SKM-1 (cell line): ENCODE results near the gene SLC2A9.
A peak's percentile ranks its signal among the peaks of the same experiment; 100 is the strongest.

Source experiments
- DNase-seq: peaks from one replicate; lab custom pipeline; 2025; ENCODE audit not compliant: unreplicated experiment; lab: John Stamatoyannopoulos, UW

Gene SLC2A9

GRCh38 chr4:10020871-10021652, at the start of gene SLC2A9:
SLC2A9 (minus strand) TSS chr4:10021497; CDS start chr4:10021429, 68 bp downstream.
- peak; percentile 69 for DNase-seq

- no peak for DNase-seq
These were observed 47.9 kb upstream of the SLC2A9 start for GRCh38 chr4:10069075-10069642.

- no peak for DNase-seq
These were observed 45.7 kb upstream of the SLC2A9 start for GRCh38 chr4:10066670-10067651.

- DNase-seq: no peak
These were observed 44.9 kb upstream of the SLC2A9 start for GRCh38 chr4:10066206-10066605.

- no peak for DNase-seq
These were observed 42.4 kb upstream of the SLC2A9 start for GRCh38 chr4:10063544-10064300.

GRCh38 chr4:10061650-10062415, 40.5 kb upstream of the SLC2A9 start:
- no peak for DNase-seq

- DNase-seq: no peak
These were observed 37.1 kb upstream of the SLC2A9 start for GRCh38 chr4:10058371-10058770.

GRCh38 chr4:10057023-10057395, 35.7 kb upstream of the SLC2A9 start:
- no peak for DNase-seq

GRCh38 chr4:10056334-10057022, 35.2 kb upstream of the SLC2A9 start:
- DNase-seq: no peak

GRCh38 chr4:10055871-10056270, 34.6 kb upstream of the SLC2A9 start:
- no peak for DNase-seq

GRCh38 chr4:10054571-10055041, 33.3 kb upstream of the SLC2A9 start:
- no peak for DNase-seq

GRCh38 chr4:10053635-10054453, 32.5 kb upstream of the SLC2A9 start:
- no peak for DNase-seq

GRCh38 chr4:10051517-10052135, 30.3 kb upstream of the SLC2A9 start:
- no peak for DNase-seq

- DNase-seq: no peak
These were observed 29.4 kb upstream of the SLC2A9 start for GRCh38 chr4:10050721-10051120.

GRCh38 chr4:10050261-10050661, 29.0 kb upstream of the SLC2A9 start:
- no peak for DNase-seq

- DNase-seq: no peak
These were observed 27.8 kb upstream of the SLC2A9 start for GRCh38 chr4:10048941-10049697.

GRCh38 chr4:10047967-10048366, 26.7 kb upstream of the SLC2A9 start:
- DNase-seq: no peak
